WERI-Rb-1 (cell line): ENCODE data around the gene ZNF236.
A peak's percentile ranks its signal among the peaks of the same experiment; 100 is the strongest.
"Not testable (repeated sequence)": the region's sequence is repeated elsewhere in the genome, so short reads cannot be mapped to it uniquely, and the experiment has no call there.

Experiments
- DNase-seq: peaks from one replicate; pipeline ENCODE4 v3.0.0-alpha.2; 2020
- H3K27ac ChIP-seq: fragments of 250-450 bp; sonication (Bioruptor Pico); 2 replicates; pipeline ENCODE4 v1.5.1; 2020; ENCODE audit warnings: mild to moderate bottlenecking, moderate library complexity
- H3K27me3 ChIP-seq: fragments of 250-450 bp; sonication (Bioruptor Pico); 2 replicates; pipeline ENCODE4 v1.5.1; 2021; ENCODE audit warnings: mild to moderate bottlenecking, low read depth, moderate library complexity; ENCODE audit not compliant: insufficient read depth, severe bottlenecking
- H3K36me3 ChIP-seq: fragments of 250-450 bp; sonication (Bioruptor Pico); 2 replicates; pipeline ENCODE4 v1.5.1; 2020; ENCODE audit warnings: mild to moderate bottlenecking, moderate library complexity
- H3K4me3 ChIP-seq: 2 replicates; pipeline ENCODE4 v1.5.1; 2011; ENCODE audit warnings: low read depth, mild to moderate bottlenecking, control low read depth, low read length
- H3K9me3 ChIP-seq: fragments of 250-450 bp; sonication (Bioruptor Pico); 2 replicates; pipeline ENCODE4 v1.5.1; 2021; ENCODE audit warnings: mild to moderate bottlenecking, moderate library complexity; ENCODE audit not compliant: severe bottlenecking
- TF ChIP-seq, protein P1 (sequence below): IDR thresholded peaks from 2 replicates; pipeline ENCODE4 v1.5.1; 2011; ENCODE audit warnings: low read depth, mild to moderate bottlenecking, control low read depth, inconsistent platforms, low read length

Gene ZNF236

GRCh38 chr18:76988031-76988826 lies 165.9 kb downstream of the ZNF236 start:
- no peak overlapping the region for H3K4me3 ChIP-seq
- DNase-seq = no peak

DNA sequence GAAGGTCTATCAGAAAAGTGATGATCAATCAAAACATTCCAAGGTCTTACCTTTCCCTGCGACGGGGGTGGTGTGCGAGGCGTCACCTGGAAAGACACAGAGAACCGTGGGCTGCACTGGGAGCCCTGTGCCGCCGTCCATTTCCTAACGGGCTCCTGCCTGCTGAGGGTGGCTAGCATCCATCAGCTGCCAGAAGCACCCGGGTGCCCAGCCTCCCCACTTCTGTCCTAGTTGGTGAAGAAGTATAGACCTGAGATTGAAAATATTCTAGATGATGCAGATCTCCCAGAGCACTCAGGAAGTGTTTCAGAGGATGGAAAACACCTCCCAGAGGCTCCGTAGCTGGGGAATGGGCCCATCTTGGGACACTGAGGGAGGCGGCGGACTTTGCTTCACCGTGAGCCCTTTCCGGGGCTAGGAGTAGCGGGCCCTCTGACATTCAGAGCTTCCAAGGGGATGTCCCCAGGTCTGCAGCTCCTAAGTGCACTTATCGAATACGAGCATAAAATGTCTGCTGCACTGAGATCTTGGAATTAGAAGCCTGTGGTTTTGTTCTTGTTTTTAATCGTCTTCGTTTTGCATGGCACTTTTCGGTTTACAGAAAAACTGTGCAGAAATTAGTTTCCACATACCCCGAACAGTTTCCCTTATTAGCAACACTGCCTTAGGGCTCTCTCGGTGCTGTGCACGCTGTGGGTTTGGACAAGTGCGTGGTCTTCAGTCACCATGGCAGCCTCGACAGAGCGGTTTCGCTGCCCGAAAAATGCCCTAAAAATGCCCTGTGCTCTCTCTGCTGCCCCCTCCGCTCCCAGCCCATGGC lies 166.7 kb downstream of the ZNF236 start:
- TF ChIP-seq, protein P1, sequence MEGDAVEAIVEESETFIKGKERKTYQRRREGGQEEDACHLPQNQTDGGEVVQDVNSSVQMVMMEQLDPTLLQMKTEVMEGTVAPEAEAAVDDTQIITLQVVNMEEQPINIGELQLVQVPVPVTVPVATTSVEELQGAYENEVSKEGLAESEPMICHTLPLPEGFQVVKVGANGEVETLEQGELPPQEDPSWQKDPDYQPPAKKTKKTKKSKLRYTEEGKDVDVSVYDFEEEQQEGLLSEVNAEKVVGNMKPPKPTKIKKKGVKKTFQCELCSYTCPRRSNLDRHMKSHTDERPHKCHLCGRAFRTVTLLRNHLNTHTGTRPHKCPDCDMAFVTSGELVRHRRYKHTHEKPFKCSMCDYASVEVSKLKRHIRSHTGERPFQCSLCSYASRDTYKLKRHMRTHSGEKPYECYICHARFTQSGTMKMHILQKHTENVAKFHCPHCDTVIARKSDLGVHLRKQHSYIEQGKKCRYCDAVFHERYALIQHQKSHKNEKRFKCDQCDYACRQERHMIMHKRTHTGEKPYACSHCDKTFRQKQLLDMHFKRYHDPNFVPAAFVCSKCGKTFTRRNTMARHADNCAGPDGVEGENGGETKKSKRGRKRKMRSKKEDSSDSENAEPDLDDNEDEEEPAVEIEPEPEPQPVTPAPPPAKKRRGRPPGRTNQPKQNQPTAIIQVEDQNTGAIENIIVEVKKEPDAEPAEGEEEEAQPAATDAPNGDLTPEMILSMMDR = no peak
- Histone ChIP-seq H3K4me3 (no peak overlapping the region), H3K36me3 (no peaks in the 10 kb centered on the region), H3K9me3 (no peaks in the 10 kb centered on the region), H3K27ac (no peak overlapping the region), H3K27me3 (no peaks in the 10 kb centered on the region)
- no peak for DNase-seq

More at GRCh38 chr18:76988031-76988826, 165.9 kb downstream of the ZNF236 start:
- no peaks in the 10 kb centered on the region for H3K36me3 ChIP-seq
- no peak overlapping the region for H3K27ac ChIP-seq
- H3K9me3 ChIP-seq = no peaks in the 10 kb centered on the region
- no peaks in the 10 kb centered on the region for H3K27me3 ChIP-seq
- TF ChIP-seq, protein P1 = no peak

GRCh38 chr18:76989647-76990190 lies 167.4 kb downstream of the ZNF236 start:
- H3K36me3 ChIP-seq = no peaks in the 10 kb centered on the region
- no peak for DNase-seq
- TF ChIP-seq, protein P1 = no peak

DNA sequence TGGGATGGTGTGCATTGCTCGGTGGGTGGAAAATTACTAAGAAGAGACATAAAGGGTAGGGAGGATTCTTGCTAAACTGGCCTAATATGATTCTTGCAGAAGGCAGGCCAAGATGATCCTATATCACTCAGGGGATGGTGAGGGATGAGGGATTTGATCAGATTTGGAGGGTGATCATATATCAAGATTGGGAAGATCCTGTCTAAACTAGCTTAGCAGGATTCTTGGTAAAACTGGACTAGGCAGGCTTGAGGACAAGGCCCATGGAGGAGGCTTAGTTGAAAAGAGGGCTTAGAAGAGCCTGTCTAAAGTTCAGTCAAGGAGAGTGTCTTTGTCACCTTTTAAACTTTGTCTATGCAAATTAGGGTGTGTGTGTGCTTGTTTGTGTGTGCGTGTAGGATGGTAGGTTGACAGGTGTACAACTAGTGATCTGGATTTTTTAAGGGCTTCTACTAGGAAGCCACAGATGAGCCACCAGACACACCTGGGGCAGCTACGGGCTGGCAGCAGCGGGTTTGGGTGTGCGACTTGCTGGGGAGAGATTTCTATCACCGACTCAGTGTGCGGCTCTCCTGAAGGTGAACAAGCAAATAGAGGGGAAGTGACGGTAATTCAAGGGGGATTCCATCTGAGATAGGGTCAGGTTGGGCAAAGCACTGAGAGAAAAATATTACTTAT lies 168.1 kb downstream of the ZNF236 start:
- H3K9me3 ChIP-seq, H3K27ac ChIP-seq, H3K4me3 ChIP-seq, H3K27me3 ChIP-seq, H3K36me3 ChIP-seq: not testable (repeated sequence)
- DNase-seq = peak; percentile 57

More at GRCh38 chr18:76989647-76990190, 167.4 kb downstream of the ZNF236 start:
- Histone ChIP-seq H3K9me3 (no peaks in the 10 kb centered on the region), H3K27me3 (no peaks in the 10 kb centered on the region), H3K27ac (no peak overlapping the region), H3K4me3 (no peak overlapping the region)

DNA sequence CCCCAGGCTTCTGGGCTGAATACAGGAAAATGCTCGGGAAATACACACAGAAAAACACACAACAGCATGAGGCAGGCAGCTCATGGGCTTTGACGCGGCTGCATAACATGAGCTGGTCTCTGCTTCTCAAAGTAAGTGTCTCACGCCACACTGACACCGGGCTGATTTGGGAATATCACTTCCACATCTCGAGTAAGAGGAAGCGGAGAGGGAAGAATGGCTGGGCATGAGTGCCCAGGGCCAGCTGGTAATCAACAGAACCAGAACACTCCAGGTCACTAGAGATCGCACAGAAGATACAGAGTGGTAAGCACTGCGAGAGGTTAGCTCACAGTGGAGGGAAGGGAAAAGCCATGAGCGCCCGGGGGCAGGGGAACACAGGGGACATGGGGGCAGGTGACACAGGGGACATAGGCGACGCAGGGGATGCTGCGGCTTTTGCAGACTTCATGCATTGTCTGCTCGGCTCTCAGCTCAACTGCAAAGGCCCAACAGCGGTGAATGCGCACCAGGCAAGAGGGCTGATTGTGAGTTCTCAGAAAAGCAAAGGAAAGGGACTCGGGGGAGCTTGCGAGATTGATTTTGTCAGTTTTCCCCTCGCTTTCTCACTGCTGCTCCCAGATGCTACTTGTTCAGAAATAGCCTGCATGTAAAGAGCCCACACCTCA lies 168.8 kb downstream of the ZNF236 start:
- TF ChIP-seq, protein P1 = no peak
- Histone ChIP-seq H3K4me3 (no peak overlapping the region), H3K27ac (no peak overlapping the region), H3K36me3 (no peaks in the 10 kb centered on the region), H3K9me3 (no peaks in the 10 kb centered on the region), H3K27me3 (no peaks in the 10 kb centered on the region)
- no peak for DNase-seq
